Measurements from ENCODE around the gene GPR39.

DNA sequence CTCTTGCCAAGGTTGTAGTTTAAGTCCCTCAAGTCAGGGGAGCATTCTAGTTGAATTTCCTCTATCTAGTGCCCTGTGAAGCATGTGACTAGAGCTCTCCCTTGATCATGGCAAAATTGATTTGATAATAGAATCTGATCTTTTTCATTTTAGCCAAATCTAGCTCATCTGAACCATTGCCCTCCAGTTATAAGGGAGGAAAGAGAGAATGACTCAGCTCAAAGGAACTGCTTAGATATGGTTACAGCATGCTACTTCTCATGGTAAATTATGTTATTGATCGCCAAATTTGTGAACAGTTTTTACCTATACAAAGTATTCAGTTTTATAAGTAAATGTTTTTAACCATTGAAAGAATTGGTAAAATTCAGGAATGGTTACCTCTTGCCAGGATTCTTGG lies 100.8 kb downstream of the GPR39 start:
- TF ChIP-seq CTCF (IDR thresholded peaks at IDR 0.05): no peak
- TF ChIP-seq POLR2A (IDR thresholded peaks at IDR 0.05): no peak

All from esophagus squamous epithelium (tissue), 4 donors.